HG03575 (cell line): ENCODE data around the gene LCN9.

Experiments used
- ATAC-seq: cut with Tn5 transposase; IDR thresholded peaks from one replicate; pipeline ENCODE4 v1.9.1; 2021; ENCODE audit not compliant: unreplicated experiment, insufficient number of reproducible peaks, low FRiP score; ENCODE audit errors: extremely low read depth

Gene LCN9

DNA sequence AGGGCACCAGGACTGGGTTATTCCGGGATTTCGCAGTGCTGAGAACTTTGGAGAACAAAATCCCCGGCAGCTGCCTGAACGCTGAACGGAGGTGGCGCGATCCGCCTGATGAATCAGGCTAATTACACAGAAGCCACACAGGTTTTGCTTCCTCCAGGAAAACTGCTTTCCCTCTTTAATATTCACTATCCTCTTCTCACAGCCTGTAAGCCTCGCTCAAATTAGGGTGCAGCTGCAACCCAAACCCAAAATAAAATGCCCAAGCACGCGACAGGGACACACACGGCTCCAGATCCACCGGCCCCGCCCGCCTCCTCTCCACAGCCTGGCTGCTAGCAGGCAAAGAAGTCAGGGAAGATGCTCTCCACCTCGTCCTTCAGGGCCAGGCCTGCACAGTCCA lies 30.2 kb downstream of the LCN9 start:
- no peak for ATAC-seq

DNA sequence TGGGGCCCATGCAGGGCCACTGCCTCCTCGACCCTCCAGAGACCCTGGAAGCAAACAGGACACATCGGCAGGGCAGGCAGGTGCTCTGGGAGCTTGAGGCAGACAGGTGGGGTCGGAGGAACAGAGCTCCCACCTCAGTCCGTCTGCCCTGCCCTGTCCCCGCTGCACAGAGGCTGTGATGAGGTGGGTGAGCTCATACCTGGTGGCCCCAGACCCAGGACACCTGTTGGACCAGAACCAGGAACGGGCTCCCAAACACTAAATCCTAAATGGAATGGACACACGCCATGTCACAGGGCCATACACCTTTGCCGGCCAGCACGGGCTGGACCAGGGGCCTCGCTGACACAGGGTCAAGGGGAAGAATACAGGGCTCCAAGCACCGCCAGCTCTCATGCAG lies 30.7 kb downstream of the LCN9 start:
- no peak for ATAC-seq

DNA sequence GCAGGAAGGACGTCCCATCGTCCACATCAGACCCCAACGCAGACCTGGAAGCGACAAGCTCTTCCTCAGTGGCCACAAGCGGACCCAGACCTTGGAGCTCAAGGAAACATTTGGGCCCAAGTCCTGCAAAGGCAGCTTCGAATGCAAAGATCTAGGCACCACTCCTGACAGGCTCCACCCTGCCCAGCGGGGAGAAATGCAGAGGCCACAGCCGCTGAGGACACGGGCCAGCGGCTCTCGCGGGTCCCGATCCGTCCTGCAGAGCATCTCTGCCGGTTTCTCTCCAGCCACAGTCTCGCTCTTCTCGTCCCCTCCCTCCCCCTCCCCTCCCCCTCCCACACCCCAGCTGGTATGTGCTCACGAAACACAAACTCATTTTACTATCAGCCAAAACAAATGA lies 31.3 kb downstream of the LCN9 start:
- no peak for ATAC-seq

DNA sequence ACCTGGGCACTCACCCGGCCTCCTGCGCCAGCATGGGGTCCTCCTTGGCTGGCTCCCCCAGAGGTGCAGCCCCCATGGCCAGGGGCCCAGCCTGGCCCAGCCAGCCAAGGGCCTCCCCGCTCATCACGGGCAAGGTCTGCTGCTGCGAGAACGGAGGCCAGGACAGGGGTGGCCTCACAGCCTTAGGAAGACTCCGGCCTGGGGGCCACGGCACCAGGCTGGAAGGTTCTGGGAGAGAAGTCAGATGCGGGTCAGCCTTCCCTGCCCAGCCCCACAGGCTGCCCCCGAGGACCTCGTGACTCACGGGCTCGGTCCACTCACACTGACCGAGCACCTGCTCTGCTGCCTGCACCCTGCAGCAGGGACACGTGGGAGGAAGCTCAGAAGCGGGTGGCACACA lies 31.9 kb downstream of the LCN9 start:
- ATAC-seq = no peak

DNA sequence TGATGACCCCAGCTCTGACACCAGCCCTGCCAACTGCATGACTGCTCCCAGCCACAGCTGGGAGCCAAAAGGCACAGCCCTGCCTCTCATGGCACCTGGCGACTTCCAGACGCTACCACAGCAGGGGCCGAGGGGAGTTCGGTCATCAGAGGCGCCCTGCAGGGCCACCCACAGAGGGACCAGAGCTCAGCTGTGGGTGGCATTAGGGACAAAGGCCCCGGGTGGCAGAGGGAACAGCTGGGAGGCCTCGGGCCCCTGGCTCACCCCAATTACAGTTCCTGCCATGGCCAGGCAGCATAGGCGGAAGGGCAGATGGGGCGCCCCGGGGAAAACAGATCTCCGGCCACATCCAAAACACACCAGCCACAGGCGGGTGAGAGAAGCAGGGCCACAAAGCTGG lies 32.5 kb downstream of the LCN9 start:
- ATAC-seq = no peak

DNA sequence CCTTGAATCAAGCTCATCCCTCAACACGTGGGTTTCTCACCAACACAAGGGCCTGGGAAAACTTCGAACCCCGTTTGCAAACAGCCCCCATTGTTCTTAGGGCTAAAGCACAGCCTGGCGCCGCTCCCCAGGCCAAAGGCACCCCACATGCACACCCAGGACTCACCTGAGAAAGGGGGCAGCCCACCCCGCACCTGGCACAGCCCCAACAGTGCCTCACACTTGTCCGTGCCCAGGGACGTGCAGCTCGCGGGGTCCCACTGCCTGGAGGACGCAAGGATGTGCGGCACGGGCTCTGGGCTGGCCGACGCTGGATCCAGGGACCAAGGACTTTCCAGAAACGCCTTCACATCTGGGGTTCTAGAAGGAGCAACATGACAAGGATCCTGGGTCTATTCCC lies 33.3 kb downstream of the LCN9 start:
- ATAC-seq = no peak

DNA sequence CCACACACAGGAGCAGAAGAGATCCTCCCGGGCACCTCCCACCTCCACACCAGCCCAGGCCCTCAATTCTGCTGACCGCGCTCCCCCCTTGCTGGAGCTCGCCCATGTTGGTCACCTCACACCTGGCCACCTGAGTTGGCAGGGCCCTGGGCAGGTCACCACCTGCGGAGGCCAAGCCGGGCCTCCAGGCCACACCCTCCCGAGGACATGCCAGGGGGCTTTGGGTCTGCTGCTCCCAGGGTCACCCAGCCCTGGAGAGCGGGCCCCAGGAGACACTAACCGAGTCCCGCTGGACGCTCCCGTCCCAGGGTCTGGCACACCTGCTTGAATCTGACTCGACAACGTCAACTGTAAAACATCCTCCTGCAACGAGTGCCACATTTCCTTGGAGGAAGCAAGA lies 34.1 kb downstream of the LCN9 start:
- ATAC-seq = no peak

DNA sequence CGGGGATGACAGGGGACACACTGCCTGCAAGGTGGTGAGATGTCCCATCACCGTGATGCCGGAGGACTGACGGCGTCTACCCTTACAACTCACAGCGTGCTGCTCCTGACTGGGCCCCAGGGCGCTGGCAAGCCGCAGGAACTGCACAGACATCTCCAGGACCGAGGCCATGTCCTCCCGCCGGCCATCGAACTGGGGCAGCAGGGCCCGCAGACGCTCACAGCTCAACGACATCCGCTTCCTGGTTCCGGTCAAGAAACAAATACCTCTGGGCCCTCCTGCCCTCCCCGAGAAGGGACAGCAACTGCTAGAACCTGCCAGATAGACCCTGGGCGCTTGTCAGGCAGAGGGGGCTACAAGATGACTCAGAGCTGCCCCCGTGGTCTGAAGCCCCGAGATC lies 35.1 kb downstream of the LCN9 start:
- ATAC-seq = no peak

DNA sequence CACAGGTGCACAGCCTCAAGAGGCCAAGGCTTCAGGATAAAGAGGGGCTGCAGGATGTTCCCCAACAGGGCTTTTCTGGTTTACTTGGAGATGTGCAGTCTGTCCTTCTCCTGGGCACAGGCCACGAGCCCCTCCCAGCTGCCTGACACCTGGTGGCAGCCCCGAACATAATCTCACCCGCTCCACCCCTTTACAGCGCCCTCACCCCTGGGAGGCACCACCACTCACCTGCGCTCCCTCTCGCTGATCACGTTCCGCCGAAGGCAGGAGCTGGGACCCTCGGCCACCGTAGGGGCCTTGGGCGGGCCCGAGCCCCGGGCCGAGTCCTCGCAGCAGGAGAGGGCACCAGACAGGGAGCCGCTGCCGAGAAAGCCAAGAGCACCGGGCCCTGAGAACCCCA lies 35.7 kb downstream of the LCN9 start:
- no peak for ATAC-seq

DNA sequence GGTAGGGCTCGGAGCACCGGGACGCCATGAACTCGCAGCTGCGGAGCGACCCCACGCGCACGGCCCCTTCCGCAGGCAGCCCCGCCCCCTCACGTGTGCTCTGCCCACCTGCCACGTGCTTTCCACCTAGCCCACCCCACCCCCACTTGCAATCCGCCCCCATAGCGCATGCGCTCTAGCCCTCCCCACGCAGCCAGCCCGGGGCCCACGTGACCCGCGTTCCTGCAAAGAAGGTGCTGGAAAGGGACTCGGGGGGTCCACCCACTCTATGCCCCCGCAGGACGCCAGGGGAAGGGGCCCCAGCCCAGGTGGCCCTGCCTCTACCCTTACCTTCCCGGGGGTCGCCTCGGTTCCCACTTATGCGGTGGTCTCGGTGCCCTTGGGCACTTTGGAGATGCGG lies 36.3 kb downstream of the LCN9 start, which contains the start of gene SOHLH1:
Gene SOHLH1, minus strand, starts transcription at position 42 of the 400 bp plus-strand sequence. Its CDS starts 14 bp downstream, at position 28.
- ATAC-seq = no peak

DNA sequence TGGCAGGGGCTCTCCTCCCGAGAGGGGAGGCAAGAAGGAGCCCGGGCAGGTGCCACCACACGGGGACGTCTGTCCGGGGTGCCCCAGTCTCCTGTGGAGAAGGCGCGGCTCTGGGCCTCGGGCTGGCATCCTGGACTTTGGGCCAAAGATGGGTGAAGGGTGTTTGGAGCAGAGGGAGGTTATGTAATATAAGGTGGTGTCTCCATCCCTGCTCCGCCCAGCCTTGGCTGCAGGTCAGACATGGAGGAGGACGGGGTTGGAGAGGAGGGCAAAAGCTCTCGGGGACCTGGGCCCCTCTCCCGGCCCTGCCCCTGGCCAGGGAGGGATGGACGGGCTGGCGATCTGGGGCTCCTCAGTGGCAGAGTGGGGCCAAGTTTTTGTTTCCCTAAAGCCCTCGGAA lies 37.4 kb downstream of the LCN9 start:
- no peak for ATAC-seq

DNA sequence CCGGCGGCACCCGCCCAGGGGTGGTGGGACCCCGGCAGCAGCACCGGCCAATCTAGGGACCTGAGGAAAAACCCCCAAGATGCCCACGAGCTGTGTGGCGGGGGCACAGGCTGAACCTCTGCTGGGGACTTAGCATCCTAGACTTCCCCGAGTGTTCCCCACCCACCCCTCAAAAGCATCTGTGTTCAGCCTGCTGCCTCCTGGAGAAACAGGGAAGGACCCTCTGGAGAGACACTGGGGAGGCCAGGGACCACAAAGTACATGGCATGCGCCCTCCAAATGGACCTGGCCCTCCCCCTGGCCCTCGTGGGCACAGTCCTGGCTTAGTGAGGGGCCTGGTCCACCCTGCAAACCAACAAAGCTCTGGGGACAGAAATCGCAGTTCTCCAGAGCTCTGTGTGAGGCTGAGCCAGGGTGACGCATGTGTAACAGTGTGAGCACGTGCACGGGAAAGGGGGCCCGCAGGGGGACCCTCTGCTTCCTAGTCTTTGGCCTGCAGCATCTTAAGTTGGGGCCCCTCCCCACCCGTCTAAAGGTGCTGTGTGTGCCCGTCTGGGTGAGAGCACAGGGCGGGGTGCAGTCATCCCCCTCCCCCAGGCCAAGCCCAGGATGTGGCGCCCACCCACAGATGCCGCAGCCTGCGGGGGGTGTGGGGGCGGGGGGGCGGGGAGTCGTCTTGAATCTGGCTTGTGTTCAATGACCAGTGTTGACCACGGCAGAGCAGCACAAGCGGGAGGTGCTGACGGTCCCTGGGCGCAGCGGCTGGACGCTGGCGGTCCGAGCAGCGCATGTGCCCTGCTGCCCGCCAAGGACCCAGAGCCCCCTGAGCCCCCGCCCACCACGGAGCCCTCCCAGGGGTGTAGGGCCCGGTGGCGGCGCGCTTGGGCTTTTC lies 38.2 kb downstream of the LCN9 start:
- no peak for ATAC-seq

DNA sequence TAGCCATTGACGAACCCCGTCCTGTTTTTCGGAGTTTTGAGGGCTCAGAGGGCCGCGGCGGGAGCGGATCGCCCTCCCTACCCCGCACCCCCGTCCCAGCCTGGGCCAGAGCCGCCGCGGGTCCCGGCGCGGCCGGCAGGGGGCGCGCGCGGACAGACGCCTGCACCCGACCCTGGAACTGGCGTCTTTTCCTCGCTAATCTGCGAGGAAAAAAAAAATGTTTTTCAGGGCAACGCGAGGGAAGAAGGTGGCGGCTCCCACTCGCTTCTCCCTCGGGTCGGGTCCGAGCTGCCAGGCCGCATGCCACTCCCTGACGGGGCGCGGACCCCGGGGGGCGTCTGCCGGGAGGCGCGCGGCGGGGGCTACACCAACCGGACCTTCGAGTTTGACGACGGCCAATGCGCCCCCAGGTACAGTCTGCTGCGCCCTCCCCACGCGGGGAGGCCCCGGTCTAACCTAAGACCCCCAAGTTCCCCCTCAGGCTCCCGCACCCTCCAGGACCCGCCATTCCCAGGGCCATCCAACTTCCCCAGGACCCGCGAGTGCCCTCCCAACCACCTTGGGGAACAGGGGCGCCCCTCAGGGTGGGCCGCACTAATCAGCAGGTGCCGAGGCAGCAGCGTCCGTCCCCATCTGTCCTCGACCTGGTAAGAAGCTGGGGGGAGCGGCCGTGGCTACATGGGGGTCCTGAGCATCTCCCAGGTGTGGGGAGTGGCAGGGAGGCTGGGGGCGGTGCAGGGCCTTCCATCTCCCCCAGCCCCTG lies 39.0 kb downstream of the LCN9 start, which contains the start of gene KCNT1:
Gene KCNT1, plus strand, starts transcription at position 227 of the 763 bp plus-strand sequence. Its CDS starts 74 bp downstream, at position 301.
- no peak for ATAC-seq

DNA sequence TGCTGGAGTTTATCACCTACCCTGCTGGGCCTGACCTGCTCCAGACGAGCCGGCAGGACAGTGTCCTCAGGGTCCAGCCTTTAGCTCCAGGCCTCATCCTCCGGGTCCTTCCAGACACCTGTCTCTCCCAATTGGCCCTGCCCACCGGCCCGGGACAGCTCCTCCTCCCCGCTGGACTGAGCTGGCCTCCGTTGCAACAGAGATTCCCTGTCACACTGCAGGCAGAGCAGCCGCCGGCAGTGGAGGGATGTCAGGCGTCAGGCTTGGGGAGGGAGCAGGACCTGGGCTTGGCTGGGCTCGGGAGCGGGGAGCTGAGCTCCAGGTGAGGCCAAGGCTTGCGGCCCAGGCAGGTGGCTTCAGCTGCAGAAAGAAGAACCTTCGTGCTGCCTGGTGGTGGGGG lies 40.6 kb downstream of the LCN9 start:
- no peak for ATAC-seq

DNA sequence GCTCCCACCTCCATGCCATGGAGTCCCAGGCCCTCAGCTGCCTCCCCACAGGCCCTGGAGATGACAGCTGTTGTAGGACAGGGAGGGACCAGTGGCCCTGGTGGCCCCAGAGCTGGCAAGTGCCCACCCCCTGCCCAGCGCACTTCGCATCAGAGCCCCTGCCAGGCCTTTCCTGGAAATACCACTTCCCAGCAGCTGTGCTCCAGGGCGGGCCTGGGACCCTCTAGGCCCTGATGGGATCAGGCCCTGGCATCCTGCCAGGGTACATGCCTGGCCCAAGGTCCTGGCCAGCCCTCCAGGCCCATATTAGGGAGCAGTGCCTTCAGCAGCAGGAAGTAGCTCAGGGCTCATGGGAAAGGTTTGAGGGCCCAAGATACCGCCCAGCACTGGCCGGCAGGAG lies 41.4 kb downstream of the LCN9 start:
- ATAC-seq = no peak

DNA sequence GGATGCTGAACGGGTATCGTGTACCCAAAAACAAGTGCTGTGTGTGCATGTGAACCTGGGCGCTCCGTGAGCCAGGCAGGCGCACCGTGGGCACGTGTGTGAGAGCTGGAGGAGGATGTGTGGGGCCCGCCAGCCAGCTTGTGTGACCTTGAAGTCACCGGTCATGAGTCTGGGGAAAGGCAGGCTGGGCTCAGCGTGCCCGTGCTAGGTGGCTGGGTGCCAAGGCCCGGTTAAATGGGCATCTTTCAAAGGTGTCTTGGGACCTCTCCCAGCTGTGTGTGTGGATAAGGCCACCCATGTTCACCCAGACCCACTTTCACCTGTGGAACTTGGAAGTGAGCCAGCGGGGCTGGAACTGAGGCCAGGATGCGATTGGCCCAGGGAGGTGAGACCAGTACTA lies 42.3 kb downstream of the LCN9 start:
- ATAC-seq = no peak

DNA sequence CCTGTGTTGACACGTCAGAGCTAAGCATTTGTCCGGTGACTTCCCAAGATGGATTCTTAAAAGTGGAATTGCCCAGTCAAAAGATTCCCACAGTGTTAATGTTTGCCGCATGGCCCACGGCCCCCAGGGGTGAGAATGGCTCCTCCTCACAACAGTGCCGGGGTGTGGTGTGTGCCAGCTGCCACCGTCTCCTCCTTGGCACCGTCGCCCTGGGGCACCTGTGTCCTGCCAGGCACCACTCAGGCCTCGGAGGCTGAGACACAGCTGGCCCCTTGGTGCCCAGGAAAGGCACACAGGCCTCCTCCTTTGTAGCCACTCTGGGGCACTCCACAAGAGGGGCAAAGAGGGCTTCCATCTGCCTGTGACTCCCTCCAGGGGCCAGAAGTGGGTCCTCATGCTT lies 43.2 kb downstream of the LCN9 start:
- ATAC-seq = no peak

DNA sequence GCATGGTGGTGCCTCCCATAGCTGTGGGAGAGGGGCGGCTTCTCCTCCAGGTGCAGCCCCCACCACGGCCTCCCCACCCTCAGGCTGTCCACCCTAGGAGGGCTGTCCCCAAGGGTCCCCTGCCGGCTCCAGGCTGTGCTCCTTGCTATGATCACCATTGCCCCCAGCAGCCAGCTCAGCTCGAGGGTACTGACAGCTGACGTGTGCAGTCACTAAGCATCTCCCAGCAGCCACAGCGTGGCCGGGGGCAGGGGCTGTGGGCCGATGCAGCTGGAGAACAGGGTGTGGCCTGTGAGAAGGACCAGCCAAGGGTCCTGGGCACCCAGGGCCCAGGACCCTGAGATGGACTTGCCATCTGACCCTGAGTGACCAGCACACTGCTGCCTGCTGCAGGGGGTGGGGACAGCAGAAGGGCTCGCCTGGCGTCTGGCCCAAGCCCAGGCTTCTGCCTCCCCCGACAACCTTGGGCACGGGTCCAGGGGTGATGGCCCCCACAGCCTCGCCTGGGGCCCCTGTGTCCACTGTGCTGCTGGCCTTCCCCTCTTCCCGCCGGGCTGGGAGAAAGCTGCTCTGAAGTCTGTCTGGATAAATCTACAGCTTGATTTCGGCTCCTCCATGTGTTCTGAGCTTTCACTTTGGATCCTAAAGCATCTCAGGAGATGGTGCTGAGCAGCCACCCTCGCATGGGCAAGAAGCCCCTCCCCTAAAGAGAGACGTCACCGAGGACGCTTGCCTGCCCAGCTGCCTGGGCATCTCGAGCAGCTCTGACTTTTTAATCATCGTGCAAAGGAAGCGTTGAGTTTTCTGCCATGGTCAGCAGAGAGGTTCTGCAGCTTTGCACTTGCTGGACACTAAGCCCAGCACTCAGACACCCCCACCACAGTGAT lies 44.4 kb downstream of the LCN9 start:
- no peak for ATAC-seq

DNA sequence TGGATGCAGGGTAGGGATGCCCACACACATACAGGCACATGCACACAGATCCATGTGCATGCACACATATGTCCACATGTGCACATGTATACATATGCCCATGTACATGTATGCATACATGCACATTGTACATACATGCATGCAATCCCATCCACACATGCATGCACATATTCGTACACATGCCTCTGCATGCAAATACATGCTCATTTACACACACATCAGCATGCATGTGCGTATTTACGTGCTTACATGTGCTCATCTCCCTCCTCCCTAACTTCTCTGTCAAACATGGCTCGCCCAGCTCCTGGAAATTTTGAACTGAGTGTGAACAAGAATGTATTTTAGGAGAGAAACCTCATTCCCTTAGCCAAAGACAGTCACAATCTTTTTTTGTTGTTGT lies 45.1 kb downstream of the LCN9 start:
- no peak for ATAC-seq
